Heart left ventricle (tissue), 16 donors: Measurements from ENCODE around the gene PLCXD1. TPM values are rescaled to one million over a fixed set of nuclear protein-coding genes. Genes with fewer than 3 reads are reported as not detected.
A peak's percentile ranks its signal among the peaks of the same experiment; 100 is the strongest.
"Not testable (repeated sequence)": the region's sequence is repeated elsewhere in the genome, so short reads cannot be mapped to it uniquely, and the experiment has no call there.

ENCODE experiments used
- ATAC-seq, 4 donors: fragments of 200-7000 bp; cut with Tn5 transposase; one replicate each; pipeline ENCODE4 v1.9.1; 2020 to 2022; ENCODE audit warnings: moderate library complexity in 4 of 4, mild to moderate bottlenecking in 3 of 4, moderate number of reproducible peaks in 1 of 4
- DNase-seq, 5 donors: peaks; one replicate each; pipeline ENCODE4 v3.0.0-alpha.2; 2020
- H3K27ac ChIP-seq, 12 donors: fragments of 200-600 bp; sonication (generic) in 4 of 12; one replicate each; pipeline versions ENCODE4 v1.5.0 to v1.8.0; 2016 to 2022; ENCODE audit warnings: mild to moderate bottlenecking in 2 of 12
- H3K27me3 ChIP-seq, 9 donors: fragments of 200-600 bp; sonication (generic) in 2 of 9; one replicate each; pipeline versions ENCODE4 v1.5.1 to v1.8.0; 2016 to 2022; ENCODE audit warnings: mild to moderate bottlenecking in 3 of 9
- H3K36me3 ChIP-seq, 9 donors: fragments of 200-600 bp; sonication (generic) in 2 of 9; one replicate each; pipeline versions ENCODE4 v1.5.0 to v1.8.0; 2018 to 2022; ENCODE audit warnings: mild to moderate bottlenecking in 2 of 9
- H3K4me1 ChIP-seq, 12 donors: fragments of 200-600 bp; sonication (generic) in 4 of 12; one replicate each; pipeline versions ENCODE4 v1.5.0 to v1.8.0; 2016 to 2022; ENCODE audit warnings: mild to moderate bottlenecking in 3 of 12
- H3K4me3 ChIP-seq, 12 donors: fragments of 200-600 bp; sonication (generic) in 4 of 12; one replicate each; pipeline versions ENCODE4 v1.5.0 to v1.8.0; 2017 to 2022; ENCODE audit warnings: mild to moderate bottlenecking in 9 of 12, moderate library complexity in 4 of 12
- H3K9me3 ChIP-seq, 12 donors: fragments of 200-600 bp; sonication (generic) in 4 of 12; one replicate each; pipeline versions ENCODE4 v1.5.0 to v1.8.0; 2016 to 2022; ENCODE audit warnings: mild to moderate bottlenecking in 1 of 12
- CTCF ChIP-seq, 12 donors: fragments of 200-600 bp; sonication (generic) in 4 of 12; IDR thresholded peaks; one replicate each; pipeline versions ENCODE4 v1.5.0 to v1.8.0; 2018 to 2022; ENCODE audit warnings: antibody characterized with exemption in 12 of 12, mild to moderate bottlenecking in 5 of 12
- POLR2A ChIP-seq, 2 donors: fragments of 450-650 bp; IDR thresholded peaks; one replicate each; pipeline ENCODE4 v1.6.1; 2017; ENCODE audit warnings: antibody characterized with exemption in 2 of 2, mild to moderate bottlenecking in 2 of 2, moderate library complexity in 2 of 2
- WGBS, 4 donors: extraction: QIAGEN DNeasy Blood & Tissue Kit in 2 of 4; methylation state at CpG; one replicate each; pipeline versions ENCODE4 v1.1.5 to v1.1.7; 2013 to 2018; 5-methylcytosine and 5-hydroxymethylcytosine counted together
- intact Hi-C, 10 donors: fragments of 100-400 bp; cut with DNase I; formaldehyde crosslinking; loops; one replicate each; pipeline versions ENCODE4 v1.11.1 to v1.14.2; 2022
- polyA plus RNA-seq, 2 donors: library from polyadenylated mRNA; stranded (reverse); fragments of 200-250 nt; gene quantifications; one replicate each; pipeline ENCODE4 v1.2.3, GENCODE V29; 2013
- total RNA-seq, 9 donors: library from RNA; depleted of rRNA in 2 of 9; stranded (reverse); fragments of >200 nt in 2 of 9; fragmentation: NEBNext Ultra II Directional in 3 of 9; extraction: Animal tissue kit (Norgen Biotek cat#: 25700) in 3 of 9; gene quantifications; one replicate each; pipeline versions ENCODE4 v1.1.0 to v1.2.4, GENCODE V29; 2016 to 2023
- donor health status: ischemic (EF 13 %, LVEDD 7.1; RV severe dilation, severe dysfunction).
- donor health status: healthy with polysubstance abuse.
- donor health status: DM: no; HTN: yes; CAD: no.
- donor health status: DM: no; HTN: no; CAD: no.
- donor health status: ischemic (EF 25% LVEDD 6.9; RV normal size, moderate dysfunction).
- donor health status: ischemic (EF 25% LVEDD 5.7; RV mildly dilated, moderate dysfunction).
- donor health status: healthy.
- donor health status: DM: yes; HTN: yes; CAD: no.
- donor health status: ischemic (EF 35%, LVEDD 5.7; RV mildly dilated, moderate dysfunction).
- donor health status: nonischemic (EF 11% LVEDD 7.7; RV severe dilation, severe dysfunction).
- donor health status: DM: yes; HTN: yes; CAD: no.
- donor health status: PGD.
- donor health status: ischemic (EF 29% LVEDD 5.4; RV normal size, mild dysfunction).
- donor health status: nonischemic (EF 23%, LVEDD 6.1; RV moderate dilation, normal function).

Gene PLCXD1
- total and polyA plus RNA-seq, 11 donors: 0.81 to 27.0 (median 3.0) TPM

- Histone ChIP-seq H3K4me1 (peaks cover 2 to 20% (median 14%) of the 10 kb centered on the region in 12 donors), H3K27me3 (peaks cover 0 to 4% (median 0%) of the 10 kb centered on the region in 9 donors), H3K36me3 (no peaks in the 10 kb centered on the region), H3K27ac (peak overlapping the region in 9 of 12 donors; percentile 17 to 67 (median 38)), H3K4me3 (peak overlapping the region; percentile 30 to 82 (median 58)), H3K9me3 (no peaks in the 10 kb centered on the region)
- TF ChIP-seq POLR2A (IDR thresholded peaks at IDR 0.05) (no peak), CTCF (IDR thresholded peaks at IDR 0.05) (no peak)
- ATAC-seq: peak in 3 of 4 donors; percentile 13 to 33 (median 30)
- intact Hi-C loops: loop anchor here in 3 of 10 donors (5.0 kb wide), 1 partner anchor 42 kb away; the partner anchor contains the start of gene GTPBP6 (in 3 of the 3)
- 31 to 68% (median 45%) methylated on average over 24 to 32 of the region's 32 CpGs for WGBS, 4 donors
- DNase-seq: peak in 2 of 5 donors; percentile 17 to 21
Observed at GRCh38 chrX:275476-275966, 5.7 kb upstream of the PLCXD1 start.

GRCh38 chrX:275967-276580 lies 5.1 kb upstream of the PLCXD1 start:
- peaks cover 2 to 21% (median 14%) of the 10 kb centered on the region in 12 donors for H3K4me1 ChIP-seq
- H3K27ac ChIP-seq: peak overlapping the region in 7 of 12 donors; percentile 17 to 66 (median 38)
- TF ChIP-seq CTCF (IDR thresholded peaks at IDR 0.05): peak in 4 of 12 donors; percentile 8 to 37 (median 10)
- TF ChIP-seq POLR2A (IDR thresholded peaks at IDR 0.05): peak in 1 of 2 donors; percentile 48
- H3K27me3 ChIP-seq: peaks cover 0 to 4% (median 0%) of the 10 kb centered on the region in 9 donors
- peak overlapping the region; percentile 30 to 82 (median 58) for H3K4me3 ChIP-seq
- H3K9me3 ChIP-seq: no peaks in the 10 kb centered on the region
- DNase-seq: peak; percentile 81 to 92 (median 82)
- ATAC-seq: peak; percentile 94 to 98 (median 98)
- intact Hi-C loops: loop anchor here in 3 of 10 donors (5.0 kb wide), 1 partner anchor 41 kb away; the partner anchor contains the start of gene GTPBP6 (in 3 of the 3)
- H3K36me3 ChIP-seq: no peaks in the 10 kb centered on the region
- 0 to 18% (median 4%) methylated on average over 14 to 36 of the region's 36 CpGs for WGBS, 4 donors

GRCh38 chrX:276581-277201 lies 4.5 kb upstream of the PLCXD1 start:
- H3K27ac ChIP-seq: peak overlapping the region in 1 of 12 donors; percentile 46
- no peaks in the 10 kb centered on the region for H3K36me3 ChIP-seq
- peak overlapping the region; percentile 30 to 82 (median 58) for H3K4me3 ChIP-seq
- H3K4me1 ChIP-seq: peaks cover 2 to 23% (median 14%) of the 10 kb centered on the region in 12 donors
- intact Hi-C loops: loop anchor here in 3 of 10 donors (5.0 kb wide), 1 partner anchor 41 kb away; the partner anchor contains the start of gene GTPBP6 (in 3 of the 3)
- DNase-seq: peak in 4 of 5 donors; percentile 12 to 70 (median 29)
- ATAC-seq: peak in 3 of 4 donors; percentile 30 to 51 (median 34)
- WGBS, 4 donors: 3 to 12% (median 5%) methylated on average over 14 to 49 of the region's 49 CpGs
- peaks cover 0 to 4% (median 0%) of the 10 kb centered on the region in 9 donors for H3K27me3 ChIP-seq
- TF ChIP-seq CTCF (IDR thresholded peaks at IDR 0.05) (no peak), POLR2A (IDR thresholded peaks at IDR 0.05) (no peak)
- H3K9me3 ChIP-seq: no peaks in the 10 kb centered on the region

- H3K9me3 ChIP-seq, H3K4me3 ChIP-seq, H3K27ac ChIP-seq, ATAC-seq, H3K27me3 ChIP-seq, H3K36me3 ChIP-seq: not testable (repeated sequence)
- intact Hi-C loops: loop anchor here in 3 of 10 donors (5.0 kb wide), 1 partner anchor 37 kb away; the partner anchor contains the start of gene GTPBP6 (in 3 of the 3)
- peak in 3 of 5 donors; percentile 4 to 61 (median 13) for DNase-seq
- H3K4me1 ChIP-seq: peaks cover 2 to 32% (median 14%) of the 10 kb centered on the region in 12 donors
- 65 to 88% (median 84%) methylated on average over 29 to 41 of the region's 45 CpGs for WGBS, 4 donors
Observed at GRCh38 chrX:279757-280604, 1.2 kb upstream of the PLCXD1 start.

GRCh38 chrX:280722-281121 lies 459 bp upstream of the PLCXD1 start:
- Histone ChIP-seq H3K4me3 (peak overlapping the region in 1 of 12 donors; percentile 44), H3K4me1 (peaks cover 0 to 26% (median 9%) of the 10 kb centered on the region in 12 donors)
- WGBS, 4 donors: 20 to 25% methylated on average over 16 to 18 of the region's 24 CpGs; no CpG with 5 or more reads in 2 of the 4 donors
- intact Hi-C loops, H3K27ac ChIP-seq, H3K27me3 ChIP-seq, ATAC-seq, DNase-seq, H3K9me3 ChIP-seq, H3K36me3 ChIP-seq: not testable (repeated sequence)

- WGBS, 4 donors: 88 to 94% (median 90%) methylated on average over 21 of the region's 21 CpGs
- peak overlapping the region in 1 of 12 donors; percentile 11 for H3K27ac ChIP-seq
- DNase-seq, H3K27me3 ChIP-seq, intact Hi-C loops, ATAC-seq, H3K9me3 ChIP-seq: not testable (repeated sequence)
- peaks cover 0 to 13% (median 0%) of the 10 kb centered on the region in 12 donors for H3K4me1 ChIP-seq
- H3K4me3 ChIP-seq: peak overlapping the region in 1 of 12 donors; percentile 39
- peaks cover 0 to 14% (median 0%) of the 10 kb centered on the region in 9 donors for H3K36me3 ChIP-seq
Observed at GRCh38 chrX:282000-282681, 960 bp downstream of the PLCXD1 start.
